Activated CD8-positive, alpha-beta memory T cell treated with anti-CD3 and anti-CD28 coated beads, Interleukin-2, amount 50 U/mL, for 4 hours (primary cell): ENCODE data around the gene PEA15.

ENCODE experiments used
- DNase-seq: peaks from one replicate; pipeline ENCODE4 v3.0.0-alpha.2; 2020

The PEA15 gene

GRCh38 chr1:160186246-160186645 lies 18.9 kb upstream of the PEA15 start:
- no peak for DNase-seq

DNA sequence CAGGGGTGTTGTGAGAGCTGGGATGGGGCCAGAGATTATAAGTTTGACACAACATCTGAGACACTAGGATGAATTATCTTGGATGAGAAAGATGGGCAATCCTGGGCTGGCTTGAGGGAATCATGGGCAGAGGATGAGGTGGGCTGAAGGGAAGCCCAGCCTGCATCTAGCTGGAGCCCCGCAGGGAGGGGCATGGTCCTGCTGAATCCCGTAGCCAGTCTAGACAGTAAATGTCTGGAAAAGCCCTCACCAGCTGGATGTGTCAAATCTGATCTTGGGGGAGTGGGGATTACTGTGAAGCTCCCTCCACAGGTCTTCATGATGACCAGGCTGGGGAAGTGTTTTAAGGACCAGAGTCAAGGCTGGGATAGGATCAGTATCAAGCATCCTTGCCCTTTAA lies 18.5 kb upstream of the PEA15 start:
- no peak for DNase-seq

DNA sequence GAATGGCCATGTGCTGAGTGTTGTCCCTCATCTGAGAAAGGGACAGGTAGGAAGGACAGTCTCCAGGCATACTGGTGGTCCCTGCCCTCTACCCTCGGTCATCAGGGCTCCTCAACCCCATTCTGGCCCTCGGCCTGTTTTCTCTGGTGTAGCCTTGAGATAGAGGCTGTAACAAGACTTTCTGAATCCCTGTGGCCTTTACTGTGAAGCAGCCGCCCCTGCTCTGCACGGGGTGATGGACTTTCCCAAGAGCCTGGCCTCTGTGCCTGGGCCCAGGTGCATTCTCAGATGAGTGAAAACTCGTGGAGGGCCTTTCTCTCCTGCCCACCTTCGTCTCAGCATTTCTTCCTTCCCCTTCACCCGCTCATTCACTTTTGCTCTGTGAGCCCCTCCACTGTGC lies 17.8 kb upstream of the PEA15 start:
- no peak for DNase-seq

DNA sequence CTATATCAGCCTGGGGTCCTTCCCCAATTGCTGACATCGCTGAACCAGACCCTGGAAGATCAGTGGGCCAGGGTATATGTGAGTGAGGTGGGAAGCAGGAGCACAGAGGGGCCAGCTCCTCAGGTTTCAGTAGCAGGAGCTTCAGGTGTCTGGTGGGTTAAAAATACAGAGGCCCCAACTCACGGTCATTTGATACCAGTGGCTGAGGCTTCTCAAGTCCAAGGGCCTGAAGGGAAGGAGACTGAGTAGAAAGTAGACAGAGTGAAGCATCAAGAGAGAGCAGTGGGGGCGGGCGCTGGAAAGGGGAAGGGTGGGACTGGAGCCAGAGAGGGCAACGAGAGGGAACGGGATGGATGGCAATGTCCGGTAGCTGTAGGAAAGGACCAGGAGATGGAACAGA lies 16.8 kb upstream of the PEA15 start:
- DNase-seq: no peak

DNA sequence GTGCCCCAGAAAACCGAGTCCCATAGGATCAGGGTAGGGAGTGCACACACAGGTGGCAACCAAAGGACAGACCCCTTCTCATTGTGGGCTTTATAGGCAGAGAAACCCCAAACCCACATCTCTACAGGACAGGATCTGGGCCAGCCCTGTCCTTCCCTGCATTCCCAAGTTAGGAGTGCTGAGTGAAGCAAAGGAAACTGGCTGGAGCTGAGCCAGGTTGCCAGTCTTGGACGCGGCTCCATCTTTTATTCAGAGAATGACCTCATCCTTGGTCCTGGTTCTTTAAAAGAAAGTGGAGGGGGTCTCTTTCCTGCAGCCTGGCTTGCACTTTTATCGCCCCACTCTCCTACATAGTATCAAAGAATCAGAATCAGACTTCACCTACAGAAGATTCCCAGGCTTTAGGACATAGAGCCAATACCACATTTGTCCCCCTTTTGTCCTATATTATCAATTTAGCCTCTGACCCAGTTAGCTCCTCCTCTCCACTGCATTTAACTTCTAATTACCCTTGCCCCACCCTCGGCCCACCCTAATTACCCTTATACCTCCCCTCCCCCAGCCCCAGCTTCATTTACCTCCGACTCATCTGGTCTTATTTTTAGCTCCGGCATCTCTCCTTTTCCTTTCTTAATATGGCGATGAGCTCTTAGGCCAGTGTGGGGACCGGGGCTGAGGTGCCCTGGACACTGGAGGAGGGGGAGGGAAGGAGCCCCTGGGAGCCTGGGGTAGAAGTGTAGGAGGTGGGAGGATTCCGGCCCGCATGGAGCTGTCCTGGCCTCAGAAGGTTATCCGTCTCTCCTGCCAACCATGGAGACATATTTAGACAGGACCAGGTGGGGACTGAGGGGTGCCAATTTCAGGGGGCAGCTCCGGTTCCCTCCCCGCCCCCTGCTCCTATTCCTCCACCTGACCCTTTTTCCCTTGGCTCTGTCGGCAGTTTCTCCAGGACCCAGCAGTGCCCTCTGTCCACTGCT lies 15.2 kb upstream of the PEA15 start, which contains the start of gene CASQ1:
CASQ1 (plus strand) TSS at position 927 of the 977 bp plus-strand sequence. CDS start 177 bp downstream, outside the sequence.
- DNase-seq: no peak

GRCh38 chr1:160191756-160192155 lies 13.4 kb upstream of the PEA15 start:
- no peak for DNase-seq

- no peak for DNase-seq
Measured at GRCh38 chr1:160192234-160192633, 12.9 kb upstream of the PEA15 start.

DNA sequence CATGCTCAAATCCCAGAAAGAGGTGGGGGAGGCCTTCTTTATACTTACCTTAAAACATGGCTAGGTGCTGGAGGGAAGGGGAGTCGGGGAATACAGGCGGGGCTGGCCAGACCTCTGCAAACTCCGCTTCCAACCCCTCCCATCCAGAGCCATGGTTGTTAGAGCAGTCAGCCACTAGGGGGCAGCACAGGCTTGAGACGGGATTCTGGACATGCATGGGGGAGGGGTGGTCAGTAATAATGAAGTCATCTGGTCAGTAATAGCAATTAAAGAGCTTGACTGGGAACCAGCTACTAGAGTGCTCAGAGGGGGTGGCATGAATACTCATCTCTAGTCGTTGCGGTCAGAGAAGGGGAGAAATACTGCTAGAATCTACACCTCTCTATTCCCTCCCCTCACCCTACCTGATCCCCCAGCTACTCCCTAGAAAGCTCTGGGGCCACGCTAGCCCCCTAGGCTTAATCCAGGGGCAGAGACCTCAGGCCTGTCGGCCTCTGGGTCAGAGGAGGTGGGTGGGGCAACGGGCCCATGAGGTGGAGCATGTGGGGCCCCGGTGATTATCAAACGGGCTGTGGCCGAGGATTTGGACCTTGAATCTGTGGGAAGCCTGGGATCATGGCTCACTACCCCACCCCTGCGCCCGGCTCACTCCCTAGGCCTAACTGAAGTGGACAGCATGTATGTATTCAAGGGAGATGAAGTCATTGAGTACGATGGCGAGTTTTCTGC lies 11.9 kb upstream of the PEA15 start:
- peak; percentile 80 for DNase-seq

- DNase-seq: no peak
Measured at GRCh38 chr1:160193832-160194736, 11.1 kb upstream of the PEA15 start.

DNA sequence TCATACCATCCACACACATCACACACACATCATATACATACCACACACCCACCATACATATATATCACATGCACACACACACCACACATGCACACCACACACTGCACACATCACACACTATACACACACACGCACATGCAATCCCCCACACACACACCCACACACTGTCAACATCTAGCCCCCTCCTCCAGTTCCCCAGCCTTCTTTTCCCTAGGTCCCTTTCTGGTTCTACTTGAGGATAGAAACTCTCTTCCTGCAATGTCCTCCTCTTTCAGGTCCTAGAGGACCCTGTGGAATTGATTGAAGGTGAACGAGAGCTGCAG lies 10.5 kb upstream of the PEA15 start:
- no peak for DNase-seq

GRCh38 chr1:160196143-160196542 lies 9.0 kb upstream of the PEA15 start:
- DNase-seq: no peak

GRCh38 chr1:160197231-160197630 lies 8.0 kb upstream of the PEA15 start:
- DNase-seq: no peak

DNA sequence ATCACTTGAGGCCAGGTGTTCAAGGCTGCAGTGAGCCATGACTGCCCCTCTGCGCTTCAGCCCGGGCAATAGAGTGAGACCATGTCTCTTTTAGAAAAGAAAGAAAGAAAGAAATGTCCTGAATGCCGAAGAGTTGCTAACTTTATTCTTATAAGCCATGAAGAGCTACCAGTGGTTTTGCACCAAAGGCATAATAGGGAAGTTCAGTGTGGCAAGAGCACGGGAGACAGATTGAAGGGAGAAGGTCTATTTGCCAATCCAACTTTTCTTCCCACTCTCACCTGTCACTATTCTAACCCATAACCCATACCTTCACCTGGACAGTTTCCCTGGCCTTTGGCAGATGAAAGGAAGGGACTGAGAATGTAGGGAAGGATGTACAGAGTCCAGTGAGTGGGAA lies 4.4 kb upstream of the PEA15 start:
- DNase-seq: no peak

- DNase-seq: no peak
Measured at GRCh38 chr1:160204526-160205241, 500 bp upstream of the PEA15 start.

DNA sequence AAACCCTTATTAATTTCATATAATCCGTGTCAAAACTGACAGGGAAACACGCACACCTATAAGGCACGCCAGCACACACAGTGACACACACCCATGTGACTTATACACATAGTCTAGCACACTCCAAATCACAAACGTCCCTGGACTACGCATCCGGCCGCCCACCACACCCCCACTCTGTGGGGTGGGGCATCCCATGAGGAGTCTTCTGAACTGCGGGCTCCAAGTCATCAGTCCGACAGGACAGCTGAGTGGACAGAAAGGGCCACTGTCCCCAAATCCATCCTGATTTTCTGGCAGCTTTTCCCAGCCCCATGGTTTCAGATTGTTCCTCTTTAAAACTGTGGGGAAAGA lies 829 bp downstream of the PEA15 start:
- DNase-seq: peak; percentile 61

DNA sequence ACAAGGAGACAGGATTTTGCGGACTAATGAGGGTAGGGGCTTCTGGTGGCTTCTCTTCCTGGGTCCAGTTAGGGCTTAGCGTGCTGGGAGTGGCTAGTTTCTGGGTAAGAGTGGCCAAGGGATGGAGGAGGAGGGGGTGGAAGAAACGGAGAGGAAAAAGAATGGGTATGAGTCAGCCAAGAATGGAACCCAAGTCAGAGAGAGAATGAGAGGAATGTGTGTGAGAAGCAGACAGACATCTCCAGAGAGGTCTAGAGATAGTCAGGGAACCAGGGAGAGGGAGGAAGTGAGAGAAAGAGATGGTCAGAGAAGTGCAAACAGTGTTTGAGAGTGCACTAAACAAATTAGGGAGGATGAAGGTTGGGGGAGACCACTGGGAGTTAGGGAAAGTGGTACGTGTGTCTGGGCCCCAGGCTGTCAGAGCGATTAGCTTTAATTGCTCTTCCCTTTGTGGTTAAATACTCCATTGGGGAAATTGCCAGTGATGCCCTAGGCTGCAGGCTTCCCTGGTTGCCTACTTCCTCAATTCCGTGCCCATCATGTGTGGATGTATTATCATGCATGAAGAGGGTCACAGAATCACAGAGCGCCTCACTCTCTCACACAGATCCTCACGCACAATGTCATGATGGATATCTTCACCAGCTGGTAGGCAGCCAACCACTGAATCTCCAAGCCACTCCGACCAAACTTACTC lies 1.4 kb downstream of the PEA15 start:
- no peak for DNase-seq

GRCh38 chr1:160207118-160207650 lies 2.0 kb downstream of the PEA15 start:
- no peak for DNase-seq

DNA sequence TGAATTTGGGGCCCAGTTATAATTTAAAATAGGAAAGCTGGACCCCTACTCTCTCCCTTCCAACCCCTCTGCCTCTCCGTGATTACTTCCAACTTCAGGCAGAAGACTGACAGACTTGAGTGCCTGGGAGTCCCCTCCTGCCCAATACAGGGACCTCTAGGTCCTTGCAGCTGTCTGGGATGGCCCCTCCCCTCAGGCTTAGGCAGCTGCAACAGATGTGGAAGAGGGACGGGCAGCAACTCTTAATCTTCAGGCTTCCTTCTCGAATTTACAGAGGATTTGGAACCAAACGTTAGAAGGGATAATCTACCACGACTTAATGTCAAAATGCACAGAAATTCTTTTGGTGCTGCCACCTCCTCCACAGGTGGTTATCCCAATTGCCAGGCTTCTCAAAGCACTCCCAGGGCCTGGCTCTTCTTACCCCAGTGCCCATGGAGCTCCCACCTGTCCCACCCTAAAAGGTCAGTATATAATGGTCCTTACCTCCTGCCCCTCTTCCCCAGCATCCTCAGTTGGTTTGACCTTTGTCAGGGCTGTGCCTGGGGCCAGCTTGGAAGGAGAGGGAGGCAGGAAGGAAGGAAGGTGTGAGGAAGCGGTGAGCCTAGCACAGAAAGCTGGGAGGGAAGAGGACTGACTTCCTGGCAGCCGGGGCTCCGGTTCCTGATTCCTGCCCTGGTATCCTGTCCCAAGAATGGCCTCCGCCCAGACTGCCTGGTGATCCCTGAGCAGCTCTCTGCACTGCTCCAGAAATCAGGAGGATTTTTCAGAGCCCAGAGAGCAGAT lies 2.8 kb downstream of the PEA15 start:
- no peak for DNase-seq

GRCh38 chr1:160208557-160209320 lies 3.6 kb downstream of the PEA15 start:
- no peak for DNase-seq
